22Rv1 (cell line): ENCODE measurements around the gene CDKN2B.

Source experiments
- H3K27ac ChIP-seq: fragments of 450-650 bp; 2 replicates; pipeline ENCODE4 v1.5.1; 2017
- ZFX ChIP-seq: fragments of 450-650 bp; IDR thresholded peaks from 2 replicates; pipeline ENCODE4 v1.6.1; 2017; ENCODE audit warnings: antibody characterized with exemption, borderline replicate concordance
- TF ChIP-seq, protein P1 (sequence below): fragments of 450-650 bp; IDR thresholded peaks from 2 replicates; pipeline ENCODE4 v1.5.1; 2017; ENCODE audit warnings: mild to moderate bottlenecking

Gene CDKN2B

DNA sequence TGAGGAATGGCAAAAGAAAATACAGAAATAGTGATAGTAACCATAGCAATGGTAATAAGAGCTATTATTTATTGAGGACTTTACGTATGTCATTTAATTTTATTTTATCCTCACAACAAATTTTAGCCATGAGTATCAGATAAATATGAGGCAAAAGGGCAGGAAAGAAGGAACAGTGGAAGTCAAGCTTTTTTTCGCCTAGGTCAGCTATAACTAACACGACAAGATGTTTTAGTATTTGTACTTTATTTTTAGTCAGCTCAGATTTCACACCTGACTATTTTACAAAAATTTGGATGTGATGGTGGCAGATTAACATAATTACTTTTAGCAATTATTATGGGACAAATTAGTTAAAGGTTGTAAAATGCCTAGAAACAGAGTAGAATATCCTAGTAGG lies 34.8 kb upstream of the CDKN2B start:
- TF ChIP-seq ZFX: no peak
- TF ChIP-seq, protein P1, sequence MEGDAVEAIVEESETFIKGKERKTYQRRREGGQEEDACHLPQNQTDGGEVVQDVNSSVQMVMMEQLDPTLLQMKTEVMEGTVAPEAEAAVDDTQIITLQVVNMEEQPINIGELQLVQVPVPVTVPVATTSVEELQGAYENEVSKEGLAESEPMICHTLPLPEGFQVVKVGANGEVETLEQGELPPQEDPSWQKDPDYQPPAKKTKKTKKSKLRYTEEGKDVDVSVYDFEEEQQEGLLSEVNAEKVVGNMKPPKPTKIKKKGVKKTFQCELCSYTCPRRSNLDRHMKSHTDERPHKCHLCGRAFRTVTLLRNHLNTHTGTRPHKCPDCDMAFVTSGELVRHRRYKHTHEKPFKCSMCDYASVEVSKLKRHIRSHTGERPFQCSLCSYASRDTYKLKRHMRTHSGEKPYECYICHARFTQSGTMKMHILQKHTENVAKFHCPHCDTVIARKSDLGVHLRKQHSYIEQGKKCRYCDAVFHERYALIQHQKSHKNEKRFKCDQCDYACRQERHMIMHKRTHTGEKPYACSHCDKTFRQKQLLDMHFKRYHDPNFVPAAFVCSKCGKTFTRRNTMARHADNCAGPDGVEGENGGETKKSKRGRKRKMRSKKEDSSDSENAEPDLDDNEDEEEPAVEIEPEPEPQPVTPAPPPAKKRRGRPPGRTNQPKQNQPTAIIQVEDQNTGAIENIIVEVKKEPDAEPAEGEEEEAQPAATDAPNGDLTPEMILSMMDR: no peak
- no peak overlapping the region for H3K27ac ChIP-seq

DNA sequence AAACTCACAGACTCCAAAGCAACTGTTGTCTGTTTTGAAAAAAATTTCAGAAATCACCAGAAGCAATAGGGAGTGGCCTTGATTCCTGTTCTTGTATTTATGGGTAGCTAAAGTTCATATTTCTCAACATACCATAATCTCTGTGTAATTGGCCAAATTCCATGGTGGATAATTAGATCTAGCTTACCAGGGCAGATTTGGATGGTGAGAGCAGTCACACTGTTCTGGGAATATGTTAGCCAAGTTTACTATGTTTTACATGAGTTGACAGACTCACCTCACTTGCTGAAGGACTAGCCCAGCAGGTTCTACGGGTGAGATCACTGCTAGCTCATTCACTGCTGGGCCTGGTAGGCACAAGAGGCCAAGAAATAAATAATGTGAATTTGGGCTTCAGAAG lies 32.7 kb upstream of the CDKN2B start:
- peak overlapping the region; percentile 84 for H3K27ac ChIP-seq
- no peak for TF ChIP-seq ZFX
- TF ChIP-seq, protein P1: no peak

DNA sequence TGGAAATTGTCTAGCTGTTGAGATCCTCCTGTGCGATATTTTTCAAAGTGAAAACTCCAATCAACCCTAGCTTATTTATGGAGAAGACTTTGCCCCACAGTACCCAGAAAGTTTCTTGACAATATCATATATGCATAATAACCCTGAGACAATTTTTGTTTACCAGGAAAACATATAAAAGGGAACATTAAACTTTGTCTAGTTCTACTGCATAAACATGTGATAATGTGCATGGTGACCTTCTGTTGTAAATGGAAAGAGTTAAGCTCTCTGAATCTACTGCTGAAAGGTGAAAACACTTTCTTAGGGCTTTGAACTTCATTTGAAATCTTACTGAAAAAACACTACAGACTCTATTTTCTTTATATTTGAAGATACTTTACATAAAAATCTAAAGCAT lies 32.2 kb upstream of the CDKN2B start:
- TF ChIP-seq, protein P1: no peak
- no peak for TF ChIP-seq ZFX
- peak overlapping the region; percentile 84 for H3K27ac ChIP-seq

DNA sequence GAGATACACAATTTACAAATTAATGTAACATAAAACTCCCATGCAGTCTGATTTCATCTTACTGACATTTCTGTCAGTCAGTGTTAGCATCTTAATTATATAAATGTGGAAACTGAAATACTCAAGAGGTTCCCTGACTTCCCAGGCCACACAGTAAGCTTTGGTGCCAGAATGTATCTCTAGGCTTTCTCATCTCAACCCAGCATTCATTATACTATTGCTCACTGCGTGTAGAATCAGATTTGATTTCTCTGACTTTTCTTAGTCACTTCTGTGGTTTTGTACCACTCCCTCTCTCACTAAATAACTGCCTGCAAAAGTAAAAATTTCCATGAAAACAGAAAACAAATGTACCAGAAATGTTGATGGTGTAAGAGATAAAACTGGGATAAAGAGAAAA lies 31.7 kb upstream of the CDKN2B start:
- H3K27ac ChIP-seq: peak overlapping the region; percentile 84
- TF ChIP-seq, protein P1: no peak
- TF ChIP-seq ZFX: no peak

DNA sequence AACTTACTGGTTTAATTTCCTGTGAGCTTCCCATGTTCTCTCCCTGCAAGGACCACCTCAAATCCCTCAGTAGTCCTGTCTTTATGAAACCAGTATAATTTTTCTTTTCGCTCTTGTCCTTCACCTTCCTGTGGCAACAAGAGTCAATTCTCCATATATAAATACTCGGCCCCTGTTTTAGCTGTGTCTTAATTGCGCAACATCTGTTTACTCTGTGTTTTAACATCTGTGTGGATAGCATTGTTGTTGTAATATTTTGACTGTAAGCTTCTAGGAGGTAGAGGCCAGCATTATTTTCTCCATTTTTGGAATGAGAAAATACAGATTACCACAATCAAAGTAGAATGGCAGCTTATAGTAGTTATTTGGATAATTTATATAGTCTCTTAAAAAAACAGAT lies 30.2 kb upstream of the CDKN2B start:
- no peak overlapping the region; the same call in 1 of the 2 replicates for H3K27ac ChIP-seq
- TF ChIP-seq, protein P1: no peak
- no peak for TF ChIP-seq ZFX

DNA sequence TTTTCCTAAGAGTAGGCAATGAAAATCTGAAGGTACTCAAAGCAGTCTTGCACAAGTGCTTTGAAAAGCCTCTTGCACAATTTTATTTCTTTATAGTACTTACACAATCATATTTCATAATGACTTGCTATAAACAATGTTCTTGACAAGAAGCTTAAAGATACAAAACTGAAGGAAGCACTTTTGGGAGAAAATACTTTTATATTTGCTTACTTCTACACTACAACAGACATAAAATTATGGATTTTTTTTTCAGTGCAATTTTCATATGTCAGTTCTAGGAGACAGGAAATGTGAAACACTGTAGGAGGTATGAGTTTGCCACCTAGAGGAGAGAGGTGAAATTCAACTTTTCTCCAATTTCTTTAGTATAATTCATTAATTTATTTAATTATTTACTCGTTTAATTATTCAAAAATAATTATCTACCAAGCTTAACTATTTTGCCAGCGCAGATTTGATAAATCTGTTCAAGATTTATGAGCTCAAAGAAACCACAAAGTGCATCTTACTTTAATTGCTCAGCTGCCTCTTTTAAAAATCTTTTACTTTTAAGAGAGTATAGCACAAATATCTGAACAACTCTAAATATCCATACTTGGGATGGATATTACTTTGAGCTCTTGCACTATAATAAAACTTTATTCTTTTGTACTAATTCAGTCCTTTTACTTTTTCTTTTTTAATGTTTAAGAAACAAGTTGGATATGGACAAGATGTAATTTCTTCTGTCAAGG lies 29.0 kb upstream of the CDKN2B start:
- H3K27ac ChIP-seq: no peak overlapping the region
- TF ChIP-seq, protein P1: peak; percentile 76
- TF ChIP-seq ZFX: no peak

DNA sequence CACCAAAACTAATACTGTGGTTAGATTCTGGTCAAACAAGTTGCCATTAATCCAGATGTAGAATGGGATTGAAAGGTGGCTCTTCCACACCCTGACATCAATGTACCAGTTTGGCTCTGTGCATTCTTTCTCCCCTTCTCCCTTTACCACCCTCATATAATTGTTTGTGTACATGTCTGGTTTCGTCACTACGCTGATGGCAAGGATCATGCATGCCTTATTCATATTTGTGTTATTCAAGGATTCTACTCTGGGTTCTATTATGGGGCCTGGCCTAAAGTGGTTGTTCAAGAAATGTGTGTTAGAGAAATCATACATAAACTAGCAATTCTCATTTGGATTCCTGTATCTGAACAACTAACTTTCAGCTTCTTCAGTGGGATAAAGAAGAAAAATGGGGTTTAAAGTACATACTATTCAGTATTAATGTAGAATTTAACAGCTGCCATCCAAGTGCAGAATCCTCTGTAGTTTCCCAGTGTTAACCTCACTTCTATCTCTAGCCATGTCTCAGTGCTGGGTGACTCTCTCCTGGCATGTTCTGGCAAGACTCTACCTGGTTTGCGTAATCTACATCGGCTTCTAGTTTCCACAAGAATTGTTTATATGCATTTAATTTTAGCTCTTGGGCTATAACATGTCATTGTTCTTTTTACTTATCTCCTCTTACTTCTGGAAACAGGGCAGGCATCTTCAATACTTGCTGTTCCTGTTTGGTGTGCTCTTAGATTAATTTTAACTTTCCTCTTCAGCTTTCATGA lies 27.9 kb upstream of the CDKN2B start:
- no peak for TF ChIP-seq ZFX
- TF ChIP-seq, protein P1: no peak
- H3K27ac ChIP-seq: no peak overlapping the region
